Activated CD8-positive, alpha-beta memory T cell treated with anti-CD3 and anti-CD28 coated beads for 1 hour (primary cell): ENCODE measurements around the gene NUDT8.
"Not testable (repeated sequence)": the region's sequence is repeated elsewhere in the genome, so short reads cannot be mapped to it uniquely, and the experiment has no call there.

Source experiments
- DNase-seq, 2 donors: peaks; one replicate each; pipeline ENCODE4 v3.0.0-alpha.2; 2020; ENCODE audit warnings: low read depth in 1 of 2; ENCODE audit errors: extremely low read depth in 1 of 2

The NUDT8 gene

DNA sequence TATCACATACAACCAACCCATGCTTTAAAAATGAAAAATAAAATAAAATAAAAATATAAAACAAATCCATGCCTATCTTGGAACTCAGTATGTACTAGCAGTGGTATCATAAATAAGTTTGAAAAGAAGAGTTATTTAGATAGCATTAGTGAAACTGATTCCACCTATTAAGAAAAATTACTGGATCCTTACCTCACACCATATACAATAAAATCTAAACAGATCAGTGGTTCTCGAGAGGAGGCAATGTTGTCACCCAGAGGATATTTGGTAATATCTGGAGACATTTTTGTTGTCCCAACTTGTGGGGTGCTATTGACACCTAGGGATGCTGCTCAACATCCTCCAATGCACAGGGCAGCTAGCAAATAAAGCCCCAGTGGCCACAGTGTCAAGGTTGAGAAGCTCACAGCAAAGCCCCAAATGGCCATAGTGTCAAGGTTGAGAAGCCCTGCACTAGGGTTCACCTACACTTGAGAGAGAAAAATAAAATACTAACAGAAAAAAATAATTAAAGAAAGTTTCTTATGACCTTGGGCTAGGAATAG is 32.9 kb downstream of the NUDT8 start:
- no peak for DNase-seq

DNA sequence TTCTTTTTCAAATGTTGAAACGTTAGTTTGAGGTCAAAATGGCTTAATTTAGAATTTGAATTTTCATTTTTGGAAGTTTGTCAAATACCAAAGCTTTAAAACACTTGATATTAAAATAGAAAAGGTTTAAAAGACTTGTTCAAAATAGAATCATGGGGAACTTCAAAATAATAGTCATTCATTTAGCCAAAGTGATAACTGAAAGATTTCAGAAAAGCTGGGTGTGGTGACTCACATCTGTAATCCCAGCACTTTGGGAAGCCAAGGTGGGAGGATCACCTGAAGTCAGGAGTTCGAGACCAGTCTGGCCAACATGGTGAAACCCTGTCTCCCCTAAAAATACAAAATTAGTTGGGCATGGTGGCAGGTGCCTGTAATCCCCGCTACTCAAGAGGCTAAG is 35.3 kb downstream of the NUDT8 start:
- DNase-seq: no peak

DNA sequence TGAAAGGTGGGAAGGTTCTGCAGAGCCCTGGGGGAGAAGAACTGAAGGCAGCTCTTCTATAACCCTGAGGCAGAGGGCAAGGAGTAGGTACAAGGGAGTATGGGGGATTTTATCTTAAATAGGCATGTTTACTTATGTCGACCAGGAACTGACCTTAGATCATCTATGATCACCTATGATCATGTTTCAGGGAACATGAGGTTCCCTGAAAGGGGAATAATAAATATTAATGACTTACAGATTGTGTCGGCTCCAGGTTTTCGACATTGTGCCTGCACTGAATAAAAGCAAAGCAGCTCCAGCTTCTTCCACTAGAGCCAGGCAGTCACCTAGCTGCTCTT is 36.2 kb downstream of the NUDT8 start:
- no peak for DNase-seq

DNA sequence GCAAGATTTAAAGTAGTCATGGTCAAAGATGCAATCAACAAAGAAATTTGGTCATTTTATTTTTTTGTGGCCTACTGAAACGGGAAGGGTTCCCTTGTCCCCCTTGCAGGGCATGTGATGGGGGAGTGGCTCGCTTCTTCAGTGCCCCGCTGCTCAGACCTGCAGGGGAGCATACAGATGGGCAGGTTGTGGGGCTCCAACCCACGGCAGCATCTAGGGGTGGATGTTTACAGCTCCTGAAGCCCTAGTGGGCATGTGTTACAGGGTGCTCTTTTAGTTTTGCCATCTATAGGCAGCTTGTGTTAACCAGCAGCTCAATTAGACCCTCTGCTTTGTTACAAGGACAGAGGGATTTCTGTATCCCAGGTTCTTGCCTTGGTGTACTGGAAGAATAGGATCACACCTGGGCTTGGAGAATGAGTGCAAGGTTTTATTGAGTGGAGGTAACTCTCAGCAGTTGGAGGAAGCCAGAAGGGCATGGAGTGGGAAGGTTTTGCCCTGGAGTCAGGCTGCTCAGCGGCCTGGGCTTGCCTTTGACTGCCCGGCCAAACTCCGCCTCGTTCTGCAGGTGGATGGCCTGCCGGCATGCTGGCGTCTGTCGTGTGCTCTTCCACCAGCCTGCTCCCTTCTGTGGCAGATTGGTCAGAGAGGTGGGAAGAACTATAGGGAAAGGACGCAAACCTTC is 36.7 kb downstream of the NUDT8 start:
- DNase-seq: no peak

DNA sequence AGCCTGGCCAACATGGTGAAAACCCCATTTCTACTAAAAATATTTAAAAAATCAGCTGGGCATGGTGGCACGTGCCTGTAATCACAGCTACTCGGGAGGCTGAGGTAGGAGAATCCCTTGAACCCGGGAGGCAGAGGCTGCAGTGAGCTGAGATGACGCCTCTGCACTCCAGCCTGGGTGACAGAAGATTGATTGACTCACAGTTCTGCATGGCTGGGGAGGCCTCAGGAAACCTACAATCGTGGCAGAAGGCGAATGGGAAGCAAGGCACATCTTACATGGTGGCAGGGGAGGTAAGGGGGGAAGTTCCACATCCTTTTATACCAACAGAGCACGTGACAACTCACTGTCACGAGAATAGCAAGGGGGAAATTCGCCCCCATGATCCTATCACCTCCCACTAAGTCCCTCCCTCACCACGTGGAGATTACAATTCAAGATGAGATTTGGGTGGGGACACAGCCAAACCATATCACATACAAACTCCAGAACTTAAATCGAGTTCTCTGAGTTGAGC is 40.8 kb downstream of the NUDT8 start:
- not testable (repeated sequence) for DNase-seq

- no peak for DNase-seq
Observed at GRCh38 chr11:67588136-67588503, 41.6 kb downstream of the NUDT8 start.

DNA sequence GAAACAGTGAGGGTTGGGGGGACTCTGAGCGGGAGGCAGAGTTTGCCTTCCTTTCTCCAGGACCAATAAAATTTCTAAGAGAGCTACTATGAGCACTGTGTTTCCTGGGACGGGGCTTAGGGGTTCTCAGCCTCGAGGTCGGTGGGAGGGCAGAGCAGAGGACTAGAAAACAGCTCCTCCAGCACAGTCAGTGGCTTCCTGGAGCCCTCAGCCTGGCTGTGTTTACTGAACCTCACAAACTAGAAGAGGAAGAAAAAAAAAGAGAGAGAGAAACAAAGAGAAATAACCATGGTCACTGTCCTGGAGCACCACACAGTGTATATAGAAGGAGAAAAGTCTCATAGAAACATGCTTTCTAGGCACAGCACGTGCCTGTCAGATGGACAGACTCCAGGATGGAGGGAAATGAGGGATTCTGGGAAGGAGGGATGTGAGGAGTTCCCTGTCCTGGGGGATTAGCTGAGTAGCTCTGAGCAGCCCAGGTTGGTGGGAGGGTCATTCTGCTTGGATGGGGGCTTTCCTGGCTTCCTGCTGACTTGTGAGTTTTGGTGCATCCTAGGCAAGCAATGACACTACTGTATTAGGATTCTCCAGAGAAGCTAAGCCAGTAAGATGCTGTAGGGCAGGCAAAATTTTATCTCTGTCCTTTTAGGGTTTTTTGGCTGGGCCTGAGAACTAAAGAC is 43.0 kb downstream of the NUDT8 start:
- DNase-seq: no peak

DNA sequence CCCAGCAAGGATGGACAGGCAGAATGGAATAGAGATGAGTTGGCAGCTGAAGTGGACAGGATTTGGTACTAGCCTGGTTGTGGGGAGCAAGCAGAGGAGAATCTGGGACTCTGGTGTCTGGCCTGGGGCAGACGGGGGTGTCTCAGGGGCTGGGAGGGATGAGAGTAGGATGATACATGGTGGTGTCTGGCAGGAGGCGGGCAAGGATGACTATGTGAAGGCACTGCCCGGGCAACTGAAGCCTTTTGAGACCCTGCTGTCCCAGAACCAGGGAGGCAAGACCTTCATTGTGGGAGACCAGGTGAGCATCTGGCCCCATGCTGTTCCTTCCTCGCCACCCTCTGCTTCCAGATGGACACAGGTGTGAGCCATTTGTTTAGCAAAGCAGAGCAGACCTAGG is 43.8 kb downstream of the NUDT8 start:
- DNase-seq: no peak

- no peak for DNase-seq
Observed at GRCh38 chr11:67584881-67585873, 44.6 kb downstream of the NUDT8 start.

DNA sequence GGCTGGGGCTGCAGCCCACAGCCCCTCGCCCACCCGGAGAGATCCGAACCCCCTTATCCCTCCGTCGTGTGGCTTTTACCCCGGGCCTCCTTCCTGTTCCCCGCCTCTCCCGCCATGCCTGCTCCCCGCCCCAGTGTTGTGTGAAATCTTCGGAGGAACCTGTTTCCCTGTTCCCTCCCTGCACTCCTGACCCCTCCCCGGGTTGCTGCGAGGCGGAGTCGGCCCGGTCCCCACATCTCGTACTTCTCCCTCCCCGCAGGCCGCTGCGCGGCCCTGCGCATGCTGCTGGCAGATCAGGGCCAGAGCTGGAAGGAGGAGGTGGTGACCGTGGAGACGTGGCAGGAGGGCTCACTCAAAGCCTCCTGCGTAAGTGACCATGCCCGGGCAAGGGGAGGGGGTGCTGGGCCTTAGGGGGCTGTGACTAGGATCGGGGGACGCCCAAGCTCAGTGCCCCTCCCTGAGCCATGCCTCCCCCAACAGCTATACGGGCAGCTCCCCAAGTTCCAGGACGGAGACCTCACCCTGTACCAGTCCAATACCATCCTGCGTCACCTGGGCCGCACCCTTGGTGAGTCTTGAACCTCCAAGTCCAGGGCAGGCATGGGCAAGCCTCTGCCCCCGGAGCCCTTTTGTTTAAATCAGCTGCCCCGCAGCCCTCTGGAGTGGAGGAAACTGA is 45.4 kb downstream of the NUDT8 start:
- DNase-seq: no peak

- peak; percentile 48 to 69 for DNase-seq
Observed at GRCh38 chr11:67583247-67584204, 46.2 kb downstream of the NUDT8 start, which contains the start of gene GSTP1. Gene GSTP1 (plus strand): TSS chr11:67583812. CDS start chr11:67583844, 32 bp downstream.

GRCh38 chr11:67582011-67582410 is 47.7 kb downstream of the NUDT8 start:
- DNase-seq: no peak

- DNase-seq: no peak
Observed at GRCh38 chr11:67581469-67581868, 48.3 kb downstream of the NUDT8 start.

- DNase-seq: no peak
Observed at GRCh38 chr11:67577951-67578350, 51.8 kb downstream of the NUDT8 start.
